HCT116 (cell line): ENCODE data around the gene APOL3. TPM values are rescaled to one million over a fixed set of nuclear protein-coding genes. Genes with fewer than 3 reads are reported as not detected.

ENCODE experiments used
- ATAC-seq: fragments of 200-7000 bp; cut with Tn5 transposase; 2 replicates; pipeline ENCODE4 v1.9.1; 2020; ENCODE audit warnings: mild to moderate bottlenecking, moderate library complexity
- BruUV-seq: library from RNA; stranded (reverse); fragments of 400-500 nt; replicated peaks from 2 replicates; lab custom pipeline; 2021; lab: Mats Ljungman, UMichigan
- CTCF ChIA-PET: fragments of 300-600 bp; sonication (Branson Sonifier 250); formaldehyde crosslinking; loops from one replicate; lab custom pipeline; 2021; ENCODE audit warnings: antibody characterized with exemption; lab: Charles Lee
- POLR2A ChIA-PET: fragments of 300-600, 350-600 bp; sonication (Branson Sonifier 250); formaldehyde crosslinking; loops from one replicate; lab custom pipeline; 2021; ENCODE audit warnings: antibody characterized with exemption; lab: Charles Lee
- RAD21 ChIA-PET, 2 experiments: fragments of 300-600 bp; sonication (Branson Sonifier 250); formaldehyde crosslinking; loops; one replicate each; lab custom pipeline; 2023; ENCODE audit warnings: low total read pairs in 2 of 2; ENCODE audit not compliant: uncharacterized antibody in 2 of 2, unreplicated experiment in 2 of 2, low non-redundant PET in 1 of 2; lab: Charles Lee
- DNase-seq: peaks from one replicate; pipeline ENCODE4 v3.0.0-alpha.2; 2010; ENCODE audit warnings: low read depth, low spot score
- H2AFZ ChIP-seq: fragments of 200-600 bp; shearing (Covaris generic), sonication (generic); 2 replicates; pipeline ENCODE4 v1.6.1; 2017; ENCODE audit warnings: low read depth, mixed run types, mixed read lengths, antibody characterized with exemption, low read length; ENCODE audit not compliant: poor library complexity, severe bottlenecking
- H3K27ac ChIP-seq: 2 replicates; pipeline ENCODE4 v1.5.1; 2012; ENCODE audit warnings: low read depth, low read length
- H3K27me3 ChIP-seq: fragments of 200-600 bp; sonication (generic); 2 replicates; pipeline ENCODE4 v1.6.1; 2016; ENCODE audit warnings: mixed run types, low read length, mixed read lengths; ENCODE audit not compliant: insufficient read depth
- H3K36me3 ChIP-seq, 2 experiments: fragments of 200-500 bp in 1 of 2; fragments of 200-600 bp in 1 of 2; sonication (Bioruptor generic) in 1 of 2; sonication (generic) in 1 of 2; 2 replicates each; pipeline versions ENCODE4 v1.5.1 to v1.6.1; 2014 to 2016; ENCODE audit warnings: low read length in 2 of 2, inconsistent platforms in 1 of 2, mixed read lengths in 1 of 2, mixed run types in 1 of 2; ENCODE audit not compliant: insufficient read depth in 2 of 2, control insufficient read depth in 1 of 2
- H3K4me1 ChIP-seq, 2 experiments: fragments of 200-600 bp in 1 of 2; sonication (generic) in 1 of 2; 2 replicates each; pipeline versions ENCODE4 v1.5.1 to v1.6.1; 2012 to 2017; ENCODE audit warnings: low read length in 2 of 2, inconsistent platforms in 1 of 2, mild to moderate bottlenecking in 1 of 2, mixed read lengths in 1 of 2, mixed run types in 1 of 2, moderate library complexity in 1 of 2; ENCODE audit not compliant: insufficient read depth in 2 of 2, control insufficient read depth in 1 of 2
- H3K4me2 ChIP-seq: fragments of 200-600 bp; sonication (generic); 2 replicates; pipeline ENCODE4 v1.6.1; 2017; ENCODE audit warnings: mixed run types, low read length, mixed read lengths
- H3K4me3 ChIP-seq, 2 experiments: fragments of 200-600 bp in 1 of 2; sonication (generic) in 1 of 2; replicated peaks in 1 of 2; 2 replicates each; pipeline ENCODE4 v1.5.1; 2011 to 2016; ENCODE audit warnings: low read length in 2 of 2, control low read depth in 1 of 2, low read depth in 1 of 2, mild to moderate bottlenecking in 1 of 2, mixed read lengths in 1 of 2, mixed run types in 1 of 2
- H3K79me2 ChIP-seq: fragments of 200-600 bp; sonication (generic); 2 replicates; pipeline ENCODE4 v1.6.1; 2017; ENCODE audit warnings: mild to moderate bottlenecking, mixed run types, low read length, moderate library complexity, mixed read lengths; ENCODE audit not compliant: insufficient read depth
- H3K9ac ChIP-seq: fragments of 200-600 bp; sonication (generic); 2 replicates; pipeline ENCODE4 v1.6.1; 2016; ENCODE audit warnings: low read length, mixed read lengths
- H3K9me2 ChIP-seq: fragments of 200-600 bp; sonication (generic), shearing (Covaris generic); 2 replicates; pipeline ENCODE4 v1.6.1; 2017; ENCODE audit warnings: mixed run types, mild to moderate bottlenecking, moderate library complexity; ENCODE audit not compliant: insufficient read depth
- H3K9me3 ChIP-seq, 2 experiments: fragments of 200-500 bp in 1 of 2; fragments of 200-600 bp in 1 of 2; sonication (Bioruptor generic) in 1 of 2; sonication (generic) in 1 of 2; 2 replicates each; pipeline ENCODE4 v1.6.1; 2014 to 2017; ENCODE audit warnings: low read length in 2 of 2, mixed read lengths in 2 of 2, inconsistent platforms in 1 of 2, low read depth in 1 of 2, mild to moderate bottlenecking in 1 of 2, mixed run types in 1 of 2, moderate library complexity in 1 of 2; ENCODE audit not compliant: control insufficient read depth in 1 of 2, insufficient read depth in 1 of 2
- H4K20me1 ChIP-seq: fragments of 200-600 bp; sonication (generic), shearing (Covaris generic); 2 replicates; pipeline ENCODE4 v1.6.1; 2017; ENCODE audit warnings: mixed run types, mild to moderate bottlenecking, moderate library complexity; ENCODE audit not compliant: insufficient read depth
- CBX3 ChIP-seq: IDR thresholded peaks from 2 replicates; pipeline ENCODE4 v1.6.1; 2012; ENCODE audit warnings: low read depth
- CEBPB ChIP-seq: IDR thresholded peaks from 2 replicates; pipeline ENCODE4 v1.6.1; 2012; ENCODE audit warnings: low read depth
- EGR1 ChIP-seq: IDR thresholded peaks from 2 replicates; pipeline ENCODE4 v1.6.1; 2012; ENCODE audit warnings: low read depth
- ELF1 ChIP-seq: IDR thresholded peaks from 2 replicates; pipeline ENCODE4 v1.6.1; 2012; ENCODE audit warnings: low read depth, borderline replicate concordance
- FOSL1 ChIP-seq: IDR thresholded peaks from 2 replicates; pipeline ENCODE4 v1.6.1; 2012; ENCODE audit warnings: low read depth
- JUND ChIP-seq: IDR thresholded peaks from 2 replicates; pipeline ENCODE4 v1.6.1; 2012
- POLR2A ChIP-seq: IDR thresholded peaks from 2 replicates; pipeline ENCODE4 v1.7.0; 2011; ENCODE audit warnings: borderline replicate concordance; ENCODE audit not compliant: insufficient read depth, insufficient read length; ENCODE audit errors: extremely low read depth
- POLR2AphosphoS5 ChIP-seq: IDR thresholded peaks from 2 replicates; pipeline ENCODE4 v1.6.1; 2011; ENCODE audit warnings: mild to moderate bottlenecking, low read depth, low read length, moderate library complexity
- RAD21 ChIP-seq: IDR thresholded peaks from 2 replicates; pipeline ENCODE4 v1.6.1; 2012; ENCODE audit warnings: low read depth, mild to moderate bottlenecking
- SIN3A ChIP-seq: IDR thresholded peaks from 2 replicates; pipeline ENCODE4 v1.6.1; 2012; ENCODE audit warnings: low read depth
- SP1 ChIP-seq: IDR thresholded peaks from 2 replicates; pipeline ENCODE4 v1.6.1; 2012; ENCODE audit warnings: low read depth
- SRF ChIP-seq: IDR thresholded peaks from 2 replicates; pipeline ENCODE4 v1.6.1; 2012; ENCODE audit warnings: low read depth
- TCF7L2 ChIP-seq: IDR thresholded peaks from 2 replicates; pipeline ENCODE4 v1.7.0; 2011; ENCODE audit warnings: borderline replicate concordance, inconsistent platforms; ENCODE audit not compliant: insufficient read depth, insufficient read length; ENCODE audit errors: extremely low read depth
- ZFX ChIP-seq: fragments of 450-650 bp; IDR thresholded peaks from 2 replicates; pipeline ENCODE4 v1.6.1; 2017
- ZNF274 ChIP-seq: fragments of 200-500 bp; sonication (Bioruptor generic); IDR thresholded peaks from 2 replicates; pipeline ENCODE4 v1.6.1; 2014; ENCODE audit warnings: mild to moderate bottlenecking, low read depth, low read length, inconsistent platforms
- intact Hi-C: fragments of 100-400 bp; cut with micrococcal nuclease; formaldehyde crosslinking; loops from 2 replicates; pipeline ENCODE4 v1.10.0; 2022
- total RNA-seq: library from RNA; stranded (reverse); gene quantifications from one replicate; pipeline ENCODE4 v1.2.1, GENCODE V29; 2021; ENCODE audit not compliant: unreplicated experiment
- TF ChIP-seq, protein P1 (sequence below): IDR thresholded peaks from 2 replicates; pipeline ENCODE4 v1.6.1; 2012
- TF ChIP-seq, protein P2 (sequence below): IDR thresholded peaks from 2 replicates; pipeline ENCODE4 v1.6.1; 2012
- TF ChIP-seq, protein P3 (sequence below): IDR thresholded peaks from 2 replicates; pipeline ENCODE4 v1.6.1; 2012; ENCODE audit warnings: low read depth
- TF ChIP-seq, protein P4 (sequence below): IDR thresholded peaks from 2 replicates; pipeline ENCODE4 v1.6.1; 2011; ENCODE audit warnings: mild to moderate bottlenecking, low read length, moderate library complexity; ENCODE audit not compliant: insufficient replicate concordance; ENCODE audit errors: extremely low read depth

The APOL3 gene
- total RNA-seq, 1 experiment from 2014 or later: 0.49 TPM

DNA sequence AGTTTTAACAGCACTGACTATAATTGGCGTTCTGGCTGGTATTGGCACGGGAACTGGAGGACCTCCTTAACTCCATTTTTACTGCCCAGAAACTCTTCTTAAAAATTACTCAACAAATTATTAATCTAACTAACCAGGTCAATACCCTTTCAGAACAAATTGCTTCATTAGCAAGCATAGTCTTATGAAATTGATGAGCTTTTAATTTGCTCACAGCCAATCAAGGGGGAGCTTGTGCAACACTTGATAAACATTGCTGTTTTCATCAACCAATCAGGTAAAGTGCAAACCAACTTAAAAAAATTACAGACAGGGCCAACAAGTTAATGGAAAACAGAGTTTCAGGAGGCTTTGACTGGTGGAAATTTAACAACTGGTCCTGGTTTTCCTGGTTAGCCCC is 4.6 kb upstream of the APOL3 start:
- H3K27me3 ChIP-seq: peaks cover 4% of the 10 kb centered on the region; the same call in 1 of the 2 replicates

More for the DNA sequence above, 4.6 kb upstream of the APOL3 start:
- H3K4me3 ChIP-seq: no peak overlapping the region
- H3K9me2 ChIP-seq: no peaks in the 10 kb centered on the region
- intact Hi-C loops: no loop called here
- ChIA-PET RAD21 (no interaction called here), CTCF (no interaction called here), POLR2A (no interaction called here)
- no peaks in the 10 kb centered on the region for H3K79me2 ChIP-seq
- no peak overlapping the region for H3K9ac ChIP-seq
- H2AFZ ChIP-seq: no peak overlapping the region
- H3K4me1 ChIP-seq: no peaks in the 10 kb centered on the region
- no peak overlapping the region for H3K4me2 ChIP-seq
- TF ChIP-seq RAD21 (no peak), POLR2A (no peak), ZFX (no peak), FOSL1 (no peak), SP1 (no peak), EGR1 (no peak), ZNF274 (no peak), JUND (no peak), SRF (no peak), SIN3A (no peak), ELF1 (no peak), POLR2AphosphoS5 (no peak), CBX3 (no peak), CEBPB (no peak), TCF7L2 (no peak)
- TF ChIP-seq, protein P1, sequence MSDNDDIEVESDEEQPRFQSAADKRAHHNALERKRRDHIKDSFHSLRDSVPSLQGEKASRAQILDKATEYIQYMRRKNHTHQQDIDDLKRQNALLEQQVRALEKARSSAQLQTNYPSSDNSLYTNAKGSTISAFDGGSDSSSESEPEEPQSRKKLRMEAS: no peak
- TF ChIP-seq, protein P2, sequence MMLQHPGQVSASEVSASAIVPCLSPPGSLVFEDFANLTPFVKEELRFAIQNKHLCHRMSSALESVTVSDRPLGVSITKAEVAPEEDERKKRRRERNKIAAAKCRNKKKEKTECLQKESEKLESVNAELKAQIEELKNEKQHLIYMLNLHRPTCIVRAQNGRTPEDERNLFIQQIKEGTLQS: no peak
- TF ChIP-seq, protein P3, sequence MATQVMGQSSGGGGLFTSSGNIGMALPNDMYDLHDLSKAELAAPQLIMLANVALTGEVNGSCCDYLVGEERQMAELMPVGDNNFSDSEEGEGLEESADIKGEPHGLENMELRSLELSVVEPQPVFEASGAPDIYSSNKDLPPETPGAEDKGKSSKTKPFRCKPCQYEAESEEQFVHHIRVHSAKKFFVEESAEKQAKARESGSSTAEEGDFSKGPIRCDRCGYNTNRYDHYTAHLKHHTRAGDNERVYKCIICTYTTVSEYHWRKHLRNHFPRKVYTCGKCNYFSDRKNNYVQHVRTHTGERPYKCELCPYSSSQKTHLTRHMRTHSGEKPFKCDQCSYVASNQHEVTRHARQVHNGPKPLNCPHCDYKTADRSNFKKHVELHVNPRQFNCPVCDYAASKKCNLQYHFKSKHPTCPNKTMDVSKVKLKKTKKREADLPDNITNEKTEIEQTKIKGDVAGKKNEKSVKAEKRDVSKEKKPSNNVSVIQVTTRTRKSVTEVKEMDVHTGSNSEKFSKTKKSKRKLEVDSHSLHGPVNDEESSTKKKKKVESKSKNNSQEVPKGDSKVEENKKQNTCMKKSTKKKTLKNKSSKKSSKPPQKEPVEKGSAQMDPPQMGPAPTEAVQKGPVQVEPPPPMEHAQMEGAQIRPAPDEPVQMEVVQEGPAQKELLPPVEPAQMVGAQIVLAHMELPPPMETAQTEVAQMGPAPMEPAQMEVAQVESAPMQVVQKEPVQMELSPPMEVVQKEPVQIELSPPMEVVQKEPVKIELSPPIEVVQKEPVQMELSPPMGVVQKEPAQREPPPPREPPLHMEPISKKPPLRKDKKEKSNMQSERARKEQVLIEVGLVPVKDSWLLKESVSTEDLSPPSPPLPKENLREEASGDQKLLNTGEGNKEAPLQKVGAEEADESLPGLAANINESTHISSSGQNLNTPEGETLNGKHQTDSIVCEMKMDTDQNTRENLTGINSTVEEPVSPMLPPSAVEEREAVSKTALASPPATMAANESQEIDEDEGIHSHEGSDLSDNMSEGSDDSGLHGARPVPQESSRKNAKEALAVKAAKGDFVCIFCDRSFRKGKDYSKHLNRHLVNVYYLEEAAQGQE: no peak
- TF ChIP-seq, protein P4, sequence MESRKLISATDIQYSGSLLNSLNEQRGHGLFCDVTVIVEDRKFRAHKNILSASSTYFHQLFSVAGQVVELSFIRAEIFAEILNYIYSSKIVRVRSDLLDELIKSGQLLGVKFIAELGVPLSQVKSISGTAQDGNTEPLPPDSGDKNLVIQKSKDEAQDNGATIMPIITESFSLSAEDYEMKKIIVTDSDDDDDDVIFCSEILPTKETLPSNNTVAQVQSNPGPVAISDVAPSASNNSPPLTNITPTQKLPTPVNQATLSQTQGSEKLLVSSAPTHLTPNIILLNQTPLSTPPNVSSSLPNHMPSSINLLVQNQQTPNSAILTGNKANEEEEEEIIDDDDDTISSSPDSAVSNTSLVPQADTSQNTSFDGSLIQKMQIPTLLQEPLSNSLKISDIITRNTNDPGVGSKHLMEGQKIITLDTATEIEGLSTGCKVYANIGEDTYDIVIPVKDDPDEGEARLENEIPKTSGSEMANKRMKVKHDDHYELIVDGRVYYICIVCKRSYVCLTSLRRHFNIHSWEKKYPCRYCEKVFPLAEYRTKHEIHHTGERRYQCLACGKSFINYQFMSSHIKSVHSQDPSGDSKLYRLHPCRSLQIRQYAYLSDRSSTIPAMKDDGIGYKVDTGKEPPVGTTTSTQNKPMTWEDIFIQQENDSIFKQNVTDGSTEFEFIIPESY: no peak
- BruUV-seq: no TSS peak
- ATAC-seq (no peak), DNase-seq (no peak)
- H3K27ac ChIP-seq: no peak overlapping the region
- H3K9me3 ChIP-seq: no peaks in the 10 kb centered on the region
- no peaks in the 10 kb centered on the region for H4K20me1 ChIP-seq
- H3K36me3 ChIP-seq: no peaks in the 10 kb centered on the region
